ENCODE measurements around the gene ASB18. TPM values are rescaled to one million over a fixed set of nuclear protein-coding genes. Genes with fewer than 3 reads are reported as not detected.

The ASB18 gene
- total RNA-seq, 1 experiment from 2014 or later, result not detected

DNA sequence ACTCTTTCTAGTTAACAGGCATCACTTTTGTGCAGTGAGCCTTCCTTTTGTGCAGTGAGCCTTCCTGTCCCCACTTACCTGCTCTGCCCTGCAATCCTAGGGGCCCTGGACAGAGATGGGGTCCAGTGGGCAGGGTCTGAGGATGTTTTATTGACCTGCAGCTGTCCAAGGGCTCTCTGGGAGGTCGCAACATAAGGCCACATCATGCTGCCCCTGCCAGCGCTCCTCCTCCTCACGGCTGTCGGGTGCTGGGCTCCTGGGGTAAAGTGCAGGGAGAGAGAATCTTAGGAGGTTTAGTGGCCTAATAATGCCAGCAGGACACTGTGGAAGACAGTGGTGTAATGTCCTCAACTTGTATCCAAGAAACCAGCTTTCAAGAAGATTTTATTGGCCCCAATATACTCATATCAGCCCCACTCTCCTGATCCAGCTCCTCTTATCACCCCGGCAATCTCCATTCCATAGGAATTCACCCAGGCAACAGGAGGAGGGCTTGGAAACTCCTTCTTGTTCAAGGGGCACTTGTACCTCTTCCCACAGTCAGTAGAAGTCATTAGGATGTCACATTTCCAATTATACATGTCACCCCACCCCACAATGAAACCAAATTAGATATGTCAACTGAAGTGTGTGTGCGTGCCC lies 41.9 kb upstream of the ASB18 start:
- H3K27me3 ChIP-seq (ENCODE audit: control insufficient read depth, insufficient read depth, low read length), result no peaks in the 10 kb centered on the region
- H3K27ac ChIP-seq (ENCODE audit: low read length), result no peak overlapping the region
- no TSS peak for BruUV-seq (replicated peaks)
- no peaks in the 10 kb centered on the region for H3K4me1 ChIP-seq (ENCODE audit: control insufficient read depth, insufficient read depth, low read length)
- no peak for DNase-seq (ENCODE audit: low read depth, low spot score)
- no peaks in the 10 kb centered on the region for H3K9me3 ChIP-seq (ENCODE audit: control insufficient read depth, insufficient read depth, low read depth, low read length)
- in situ Hi-C loops (cut with HindIII; ENCODE audit: low pct_unique_long_range_greater_than_20kb, low sequenced_read_pairs) (no loop called here), intact Hi-C loops (cut with micrococcal nuclease; ENCODE audit: unreplicated experiment) (no loop called here)
- H3K4me3 ChIP-seq (ENCODE audit: low read depth in 2 of 2, low read length in 2 of 2), result no peak overlapping the region
- no peaks in the 10 kb centered on the region for H3K36me3 ChIP-seq (ENCODE audit: control insufficient read depth, insufficient read depth, low read length)
- TF ChIP-seq TCF7L2 (IDR thresholded peaks at IDR 0.05; ENCODE audit: low read depth, low read length) (no peak), REST (IDR thresholded peaks at IDR 0.05; ENCODE audit: insufficient read depth in 1 of 2, low read depth in 2 of 2, low read length in 1 of 2) (no peak), SIN3A (IDR thresholded peaks at IDR 0.05; ENCODE audit: borderline replicate concordance, insufficient read depth, low read depth, low read length) (no peak), POLR2AphosphoS5 (IDR thresholded peaks at IDR 0.05; ENCODE audit: low read depth, low read length) (no peak)
- TF ChIP-seq, protein P1, sequence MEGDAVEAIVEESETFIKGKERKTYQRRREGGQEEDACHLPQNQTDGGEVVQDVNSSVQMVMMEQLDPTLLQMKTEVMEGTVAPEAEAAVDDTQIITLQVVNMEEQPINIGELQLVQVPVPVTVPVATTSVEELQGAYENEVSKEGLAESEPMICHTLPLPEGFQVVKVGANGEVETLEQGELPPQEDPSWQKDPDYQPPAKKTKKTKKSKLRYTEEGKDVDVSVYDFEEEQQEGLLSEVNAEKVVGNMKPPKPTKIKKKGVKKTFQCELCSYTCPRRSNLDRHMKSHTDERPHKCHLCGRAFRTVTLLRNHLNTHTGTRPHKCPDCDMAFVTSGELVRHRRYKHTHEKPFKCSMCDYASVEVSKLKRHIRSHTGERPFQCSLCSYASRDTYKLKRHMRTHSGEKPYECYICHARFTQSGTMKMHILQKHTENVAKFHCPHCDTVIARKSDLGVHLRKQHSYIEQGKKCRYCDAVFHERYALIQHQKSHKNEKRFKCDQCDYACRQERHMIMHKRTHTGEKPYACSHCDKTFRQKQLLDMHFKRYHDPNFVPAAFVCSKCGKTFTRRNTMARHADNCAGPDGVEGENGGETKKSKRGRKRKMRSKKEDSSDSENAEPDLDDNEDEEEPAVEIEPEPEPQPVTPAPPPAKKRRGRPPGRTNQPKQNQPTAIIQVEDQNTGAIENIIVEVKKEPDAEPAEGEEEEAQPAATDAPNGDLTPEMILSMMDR (IDR thresholded peaks at IDR 0.05), result no peak
- ATAC-seq, result no peak
- ChIA-PET POLR2A (no interaction called here), CTCF (no interaction called here)

GRCh38 chr2:236305531-236305930 lies 41.3 kb upstream of the ASB18 start:
- ChIA-PET POLR2A (no interaction called here), CTCF (no interaction called here)
- intact Hi-C loops (cut with micrococcal nuclease; ENCODE audit: unreplicated experiment) (no loop called here), in situ Hi-C loops (cut with HindIII; ENCODE audit: low pct_unique_long_range_greater_than_20kb, low sequenced_read_pairs) (no loop called here)
- ATAC-seq, result no peak
- BruUV-seq (replicated peaks), result no TSS peak
- H3K27me3 ChIP-seq (ENCODE audit: control insufficient read depth, insufficient read depth, low read length), result no peaks in the 10 kb centered on the region
- no peak overlapping the region for H3K4me3 ChIP-seq (ENCODE audit: low read depth in 2 of 2, low read length in 2 of 2)
- TF ChIP-seq POLR2AphosphoS5 (IDR thresholded peaks at IDR 0.05; ENCODE audit: low read depth, low read length), result no peak
- TF ChIP-seq, protein P1 (IDR thresholded peaks at IDR 0.05), result no peak
- no peak for TF ChIP-seq REST (IDR thresholded peaks at IDR 0.05; ENCODE audit: insufficient read depth in 1 of 2, low read depth in 2 of 2, low read length in 1 of 2)
- no peak for TF ChIP-seq TCF7L2 (IDR thresholded peaks at IDR 0.05; ENCODE audit: low read depth, low read length)
- no peak for TF ChIP-seq SIN3A (IDR thresholded peaks at IDR 0.05; ENCODE audit: borderline replicate concordance, insufficient read depth, low read depth, low read length)
- H3K9me3 ChIP-seq (ENCODE audit: control insufficient read depth, insufficient read depth, low read depth, low read length), result no peaks in the 10 kb centered on the region
- no peak for DNase-seq (ENCODE audit: low read depth, low spot score)
- H3K4me1 ChIP-seq (ENCODE audit: control insufficient read depth, insufficient read depth, low read length), result no peaks in the 10 kb centered on the region
- H3K36me3 ChIP-seq (ENCODE audit: control insufficient read depth, insufficient read depth, low read length), result no peaks in the 10 kb centered on the region
- no peak overlapping the region for H3K27ac ChIP-seq (ENCODE audit: low read length)

All from Panc1 (cell line).